GM23338 (cell line): ENCODE results near the gene RIMS1. TPM values are rescaled to one million over a fixed set of nuclear protein-coding genes. Genes with fewer than 3 reads are reported as not detected.

Experiments
- ATAC-seq: fragments of 200-7000 bp; cut with Tn5 transposase; 3 replicates; pipeline ENCODE4 v1.9.1; 2020
- DNase-seq: peaks from one replicate; pipeline ENCODE4 v3.0.0-alpha.2; 2015; ENCODE audit warnings: low spot score
- H2AFZ ChIP-seq: fragments of 200-600 bp; sonication (generic); 2 replicates; pipeline ENCODE4 v1.8.0; 2016; ENCODE audit warnings: antibody characterized with exemption, mild to moderate bottlenecking, moderate library complexity
- H3F3A ChIP-seq: fragments of 200-600 bp; sonication (generic); replicated peaks from 2 replicates; pipeline ENCODE4 v1.8.0; 2017; ENCODE audit warnings: antibody characterized with exemption, mixed run types, low read depth
- H3K27ac ChIP-seq: fragments of 200-600 bp; sonication (generic); 2 replicates; pipeline ENCODE4 v1.6.1; 2016; ENCODE audit warnings: low read depth
- H3K27me3 ChIP-seq: fragments of 200-600 bp; sonication (generic); 2 replicates; pipeline ENCODE4 v1.8.0; 2016; ENCODE audit warnings: mild to moderate bottlenecking, mixed run types, moderate library complexity; ENCODE audit not compliant: insufficient read depth
- H3K36me3 ChIP-seq: fragments of 200-600 bp; sonication (generic); 2 replicates; pipeline ENCODE4 v1.8.0; 2016; ENCODE audit warnings: mild to moderate bottlenecking; ENCODE audit not compliant: insufficient read depth
- H3K4me1 ChIP-seq: fragments of 200-600 bp; sonication (generic); 2 replicates; pipeline ENCODE4 v1.8.0; 2016; ENCODE audit warnings: mild to moderate bottlenecking, moderate library complexity; ENCODE audit not compliant: insufficient read depth
- H3K4me2 ChIP-seq: fragments of 200-600 bp; sonication (generic); 2 replicates; pipeline ENCODE4 v1.7.1; 2017; ENCODE audit warnings: mixed run types
- H3K4me3 ChIP-seq: fragments of 200-600 bp; sonication (generic); 2 replicates; pipeline ENCODE4 v1.6.1; 2016; ENCODE audit warnings: mixed run types
- H3K79me2 ChIP-seq: fragments of 200-600 bp; sonication (generic); replicated peaks from 2 replicates; pipeline ENCODE4 v1.8.0; 2017; ENCODE audit warnings: mild to moderate bottlenecking; ENCODE audit not compliant: insufficient read depth
- H3K9me2 ChIP-seq: fragments of 200-600 bp; sonication (generic); 2 replicates; pipeline ENCODE4 v1.8.0; 2017; ENCODE audit not compliant: insufficient read depth
- H4K20me1 ChIP-seq: fragments of 200-600 bp; sonication (generic); replicated peaks from 2 replicates; pipeline ENCODE4 v1.8.0; 2017; ENCODE audit warnings: mild to moderate bottlenecking; ENCODE audit not compliant: insufficient read depth
- H3K27ac Mint-ChIP-seq: 2 replicates; pipeline ENCODE4 v1.8.0; 2020; ENCODE audit warnings: inconsistent platforms, mild to moderate bottlenecking, moderate library complexity, mixed read lengths
- H3K27me3 Mint-ChIP-seq: 3 replicates; pipeline ENCODE4 v1.8.0; 2022; ENCODE audit warnings: low read depth, mild to moderate bottlenecking, moderate library complexity, mixed read lengths, inconsistent platforms; ENCODE audit not compliant: insufficient read depth, poor library complexity
- H3K36me3 Mint-ChIP-seq: 3 replicates; pipeline ENCODE4 v1.8.0; 2021; ENCODE audit warnings: low read depth, mild to moderate bottlenecking, inconsistent platforms, moderate library complexity, mixed read lengths
- H3K4me1 Mint-ChIP-seq: 3 replicates; pipeline ENCODE4 v1.8.0; 2020; ENCODE audit warnings: mild to moderate bottlenecking, inconsistent platforms, mixed read lengths
- H3K4me3 Mint-ChIP-seq: 3 replicates; pipeline ENCODE4 v1.8.0; 2021; ENCODE audit warnings: moderate library complexity, mild to moderate bottlenecking, inconsistent platforms, mixed read lengths
- H3K9me3 Mint-ChIP-seq: 3 replicates; pipeline ENCODE4 v1.8.0; 2020; ENCODE audit warnings: moderate library complexity, mild to moderate bottlenecking, inconsistent platforms, mixed read lengths
- CREB1 ChIP-seq: fragments of 250-450 bp; sonication (Bioruptor Pico); IDR thresholded peaks from 2 replicates; pipeline ENCODE4 v1.5.0; 2020; ENCODE audit warnings: low read depth, mild to moderate bottlenecking, moderate library complexity
- EZH2 ChIP-seq: fragments of 200-600 bp; sonication (generic); IDR thresholded peaks from one replicate; pipeline ENCODE4 v1.8.0; 2017; ENCODE audit warnings: antibody characterized with exemption, mild to moderate bottlenecking, low read depth; ENCODE audit not compliant: unreplicated experiment
- EZH2phosphoT487 ChIP-seq: fragments of 200-600 bp; sonication (generic); IDR thresholded peaks from one replicate; pipeline ENCODE4 v1.8.1; 2018; ENCODE audit warnings: antibody characterized with exemption; ENCODE audit not compliant: unreplicated experiment
- NANOG ChIP-seq: IDR thresholded peaks from 2 replicates; pipeline ENCODE4 v1.6.1; 2016; ENCODE audit warnings: antibody characterized with exemption, borderline replicate concordance
- POLR2AphosphoS5 ChIP-seq: IDR thresholded peaks from 2 replicates; pipeline ENCODE4 v1.6.1; 2016; ENCODE audit warnings: antibody characterized with exemption, low read depth
- STAT1 ChIP-seq: IDR thresholded peaks from one replicate; pipeline ENCODE4 v1.6.1; 2016; ENCODE audit warnings: antibody characterized with exemption; ENCODE audit not compliant: unreplicated experiment
- ZNF114 ChIP-seq: fragments of 250-450 bp; sonication (Bioruptor Pico); IDR thresholded peaks from 2 replicates; pipeline ENCODE4 v1.5.0; 2020; ENCODE audit warnings: mild to moderate bottlenecking, moderate library complexity
- ZNF331 ChIP-seq: fragments of 250-450 bp; sonication (Bioruptor Pico); IDR thresholded peaks from 2 replicates; pipeline ENCODE4 v1.5.0; 2020; ENCODE audit warnings: low read depth, mild to moderate bottlenecking, moderate library complexity
- polyA plus RNA-seq: library from polyadenylated mRNA; unstranded; fragments of >200 nt; fragmentation: Nextera tagmentation; extraction: Ambion mirVana; gene quantifications from 2 replicates; pipeline ENCODE4 v1.2.1, GENCODE V29; 2016
- total RNA-seq: library from RNA; depleted of rRNA; stranded (reverse); fragments of >200 nt; shearing (Covaris generic); gene quantifications from 2 replicates; pipeline ENCODE4 v1.2.3, GENCODE V29; 2014
- TF ChIP-seq, protein P1 (sequence below), 2 experiments: fragments of 200-600 bp in 1 of 2; sonication (generic) in 1 of 2; conservative IDR thresholded peaks; 2 replicates each; pipeline versions ENCODE4 v1.5.1 to v1.6.1; 2016 to 2017; ENCODE audit warnings: antibody characterized with exemption in 2 of 2, low read depth in 2 of 2, mild to moderate bottlenecking in 2 of 2, moderate library complexity in 1 of 2
- TF ChIP-seq, protein P2 (sequence below): IDR thresholded peaks from 2 replicates; pipeline ENCODE4 v1.6.1; 2016; ENCODE audit warnings: antibody characterized with exemption
- TF ChIP-seq, protein P3 (sequence below): fragments of 250-450 bp; sonication (Bioruptor Pico); IDR thresholded peaks from 2 replicates; pipeline ENCODE4 v1.5.0; 2020; ENCODE audit warnings: mild to moderate bottlenecking, moderate library complexity

RIMS1 gene
- total and polyA plus RNA-seq, 2 experiments from 2014 or later: 0.89 to 4.0 TPM

DNA sequence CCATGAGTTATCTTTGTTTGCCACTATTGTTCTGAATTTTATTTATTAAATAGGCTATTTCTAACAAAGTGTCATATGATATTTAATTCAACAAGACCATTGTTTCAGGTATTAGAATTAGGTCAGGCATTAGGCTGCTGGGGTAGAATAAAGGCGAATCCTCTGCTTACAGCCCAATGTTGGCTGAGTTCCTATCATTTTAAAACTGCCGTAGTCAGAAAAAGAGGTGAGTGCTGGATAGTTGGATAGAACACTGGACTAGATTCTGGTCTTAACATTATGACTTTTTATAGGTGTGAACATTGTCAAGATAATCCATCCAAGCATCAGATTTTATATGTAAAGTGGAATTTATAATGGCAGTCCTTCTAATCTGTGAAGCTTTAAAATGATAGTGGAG is 6.3 kb downstream of the RIMS1 start:
- H3K79me2 ChIP-seq: no peaks in the 10 kb centered on the region
- Mint-ChIP-seq H3K27ac (no peak overlapping the region), H3K4me1 (peaks cover 7% of the 10 kb centered on the region), H3K36me3 (no peaks in the 10 kb centered on the region), H3K27me3 (no peaks in the 10 kb centered on the region), H3K4me3 (no peak overlapping the region), H3K9me3 (no peaks in the 10 kb centered on the region)
- H2AFZ ChIP-seq: no peak overlapping the region
- no peak overlapping the region for H3K4me2 ChIP-seq
- no peaks in the 10 kb centered on the region for H4K20me1 ChIP-seq
- no peak overlapping the region for H3K4me3 ChIP-seq
- no peaks in the 10 kb centered on the region for H3K9me2 ChIP-seq
- no peak for ATAC-seq
- H3K4me1 ChIP-seq: no peaks in the 10 kb centered on the region; the same call in 1 of the 2 replicates
- no peak for DNase-seq
- H3K27ac ChIP-seq: no peak overlapping the region
- H3K27me3 ChIP-seq: no peaks in the 10 kb centered on the region
- H3K36me3 ChIP-seq: no peaks in the 10 kb centered on the region
- H3F3A ChIP-seq: no peaks in the 10 kb centered on the region
- TF ChIP-seq STAT1: no peak

DNA sequence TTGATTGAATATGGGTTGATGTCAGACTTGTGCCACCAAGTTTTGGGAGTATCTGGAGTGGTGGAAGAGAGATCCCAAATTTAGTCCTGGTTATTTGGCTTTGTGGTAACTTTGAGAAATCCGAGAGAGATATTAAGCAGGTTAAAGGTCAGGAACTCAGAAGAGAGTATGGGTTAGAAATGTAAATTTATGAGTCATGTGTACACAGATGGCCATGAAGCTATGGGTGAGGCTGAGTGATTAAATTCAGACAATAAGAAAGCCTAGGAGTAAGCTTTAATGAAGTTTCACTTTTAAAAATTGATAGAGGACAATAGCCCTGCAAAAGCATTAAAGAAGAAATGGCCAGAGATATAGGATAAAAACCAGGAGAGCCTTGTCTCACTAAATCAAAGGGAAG is 14.3 kb downstream of the RIMS1 start:
- H3K4me1 ChIP-seq: no peaks in the 10 kb centered on the region
- H3K4me2 ChIP-seq: no peak overlapping the region
- Mint-ChIP-seq H3K36me3 (no peaks in the 10 kb centered on the region), H3K4me1 (0 out of 3 replicates have a peak, but pooled peaks cover 4% of the 10 kb centered on the region), H3K9me3 (peaks cover 4% of the 10 kb centered on the region; the same call in 1 of the 3 replicates), H3K4me3 (no peak overlapping the region), H3K27ac (no peak overlapping the region), H3K27me3 (no peaks in the 10 kb centered on the region)
- no peak for DNase-seq
- H3K27ac ChIP-seq: no peak overlapping the region
- H3K79me2 ChIP-seq: no peaks in the 10 kb centered on the region
- no peaks in the 10 kb centered on the region for H3K36me3 ChIP-seq
- H3F3A ChIP-seq: no peaks in the 10 kb centered on the region
- peaks cover 8% of the 10 kb centered on the region for H3K9me2 ChIP-seq
- H3K27me3 ChIP-seq: no peaks in the 10 kb centered on the region
- no peak for ATAC-seq
- no peak overlapping the region for H2AFZ ChIP-seq
- H3K4me3 ChIP-seq: no peak overlapping the region
- H4K20me1 ChIP-seq: no peaks in the 10 kb centered on the region
- TF ChIP-seq ZNF331 (CRISPR knock-in tag) (no peak), STAT1 (no peak), NANOG (no peak), CREB1 (no peak), EZH2 (no peak), POLR2AphosphoS5 (no peak), ZNF114 (CRISPR knock-in tag) (no peak), EZH2phosphoT487 (no peak)
- TF ChIP-seq, protein P1, sequence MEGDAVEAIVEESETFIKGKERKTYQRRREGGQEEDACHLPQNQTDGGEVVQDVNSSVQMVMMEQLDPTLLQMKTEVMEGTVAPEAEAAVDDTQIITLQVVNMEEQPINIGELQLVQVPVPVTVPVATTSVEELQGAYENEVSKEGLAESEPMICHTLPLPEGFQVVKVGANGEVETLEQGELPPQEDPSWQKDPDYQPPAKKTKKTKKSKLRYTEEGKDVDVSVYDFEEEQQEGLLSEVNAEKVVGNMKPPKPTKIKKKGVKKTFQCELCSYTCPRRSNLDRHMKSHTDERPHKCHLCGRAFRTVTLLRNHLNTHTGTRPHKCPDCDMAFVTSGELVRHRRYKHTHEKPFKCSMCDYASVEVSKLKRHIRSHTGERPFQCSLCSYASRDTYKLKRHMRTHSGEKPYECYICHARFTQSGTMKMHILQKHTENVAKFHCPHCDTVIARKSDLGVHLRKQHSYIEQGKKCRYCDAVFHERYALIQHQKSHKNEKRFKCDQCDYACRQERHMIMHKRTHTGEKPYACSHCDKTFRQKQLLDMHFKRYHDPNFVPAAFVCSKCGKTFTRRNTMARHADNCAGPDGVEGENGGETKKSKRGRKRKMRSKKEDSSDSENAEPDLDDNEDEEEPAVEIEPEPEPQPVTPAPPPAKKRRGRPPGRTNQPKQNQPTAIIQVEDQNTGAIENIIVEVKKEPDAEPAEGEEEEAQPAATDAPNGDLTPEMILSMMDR (conservative IDR thresholded peaks at IDR 0.05; ENCODE audit: low read depth in 2 of 2): no peak
- TF ChIP-seq, protein P2, sequence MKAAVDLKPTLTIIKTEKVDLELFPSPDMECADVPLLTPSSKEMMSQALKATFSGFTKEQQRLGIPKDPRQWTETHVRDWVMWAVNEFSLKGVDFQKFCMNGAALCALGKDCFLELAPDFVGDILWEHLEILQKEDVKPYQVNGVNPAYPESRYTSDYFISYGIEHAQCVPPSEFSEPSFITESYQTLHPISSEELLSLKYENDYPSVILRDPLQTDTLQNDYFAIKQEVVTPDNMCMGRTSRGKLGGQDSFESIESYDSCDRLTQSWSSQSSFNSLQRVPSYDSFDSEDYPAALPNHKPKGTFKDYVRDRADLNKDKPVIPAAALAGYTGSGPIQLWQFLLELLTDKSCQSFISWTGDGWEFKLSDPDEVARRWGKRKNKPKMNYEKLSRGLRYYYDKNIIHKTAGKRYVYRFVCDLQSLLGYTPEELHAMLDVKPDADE: no peak
- TF ChIP-seq, protein P3, sequence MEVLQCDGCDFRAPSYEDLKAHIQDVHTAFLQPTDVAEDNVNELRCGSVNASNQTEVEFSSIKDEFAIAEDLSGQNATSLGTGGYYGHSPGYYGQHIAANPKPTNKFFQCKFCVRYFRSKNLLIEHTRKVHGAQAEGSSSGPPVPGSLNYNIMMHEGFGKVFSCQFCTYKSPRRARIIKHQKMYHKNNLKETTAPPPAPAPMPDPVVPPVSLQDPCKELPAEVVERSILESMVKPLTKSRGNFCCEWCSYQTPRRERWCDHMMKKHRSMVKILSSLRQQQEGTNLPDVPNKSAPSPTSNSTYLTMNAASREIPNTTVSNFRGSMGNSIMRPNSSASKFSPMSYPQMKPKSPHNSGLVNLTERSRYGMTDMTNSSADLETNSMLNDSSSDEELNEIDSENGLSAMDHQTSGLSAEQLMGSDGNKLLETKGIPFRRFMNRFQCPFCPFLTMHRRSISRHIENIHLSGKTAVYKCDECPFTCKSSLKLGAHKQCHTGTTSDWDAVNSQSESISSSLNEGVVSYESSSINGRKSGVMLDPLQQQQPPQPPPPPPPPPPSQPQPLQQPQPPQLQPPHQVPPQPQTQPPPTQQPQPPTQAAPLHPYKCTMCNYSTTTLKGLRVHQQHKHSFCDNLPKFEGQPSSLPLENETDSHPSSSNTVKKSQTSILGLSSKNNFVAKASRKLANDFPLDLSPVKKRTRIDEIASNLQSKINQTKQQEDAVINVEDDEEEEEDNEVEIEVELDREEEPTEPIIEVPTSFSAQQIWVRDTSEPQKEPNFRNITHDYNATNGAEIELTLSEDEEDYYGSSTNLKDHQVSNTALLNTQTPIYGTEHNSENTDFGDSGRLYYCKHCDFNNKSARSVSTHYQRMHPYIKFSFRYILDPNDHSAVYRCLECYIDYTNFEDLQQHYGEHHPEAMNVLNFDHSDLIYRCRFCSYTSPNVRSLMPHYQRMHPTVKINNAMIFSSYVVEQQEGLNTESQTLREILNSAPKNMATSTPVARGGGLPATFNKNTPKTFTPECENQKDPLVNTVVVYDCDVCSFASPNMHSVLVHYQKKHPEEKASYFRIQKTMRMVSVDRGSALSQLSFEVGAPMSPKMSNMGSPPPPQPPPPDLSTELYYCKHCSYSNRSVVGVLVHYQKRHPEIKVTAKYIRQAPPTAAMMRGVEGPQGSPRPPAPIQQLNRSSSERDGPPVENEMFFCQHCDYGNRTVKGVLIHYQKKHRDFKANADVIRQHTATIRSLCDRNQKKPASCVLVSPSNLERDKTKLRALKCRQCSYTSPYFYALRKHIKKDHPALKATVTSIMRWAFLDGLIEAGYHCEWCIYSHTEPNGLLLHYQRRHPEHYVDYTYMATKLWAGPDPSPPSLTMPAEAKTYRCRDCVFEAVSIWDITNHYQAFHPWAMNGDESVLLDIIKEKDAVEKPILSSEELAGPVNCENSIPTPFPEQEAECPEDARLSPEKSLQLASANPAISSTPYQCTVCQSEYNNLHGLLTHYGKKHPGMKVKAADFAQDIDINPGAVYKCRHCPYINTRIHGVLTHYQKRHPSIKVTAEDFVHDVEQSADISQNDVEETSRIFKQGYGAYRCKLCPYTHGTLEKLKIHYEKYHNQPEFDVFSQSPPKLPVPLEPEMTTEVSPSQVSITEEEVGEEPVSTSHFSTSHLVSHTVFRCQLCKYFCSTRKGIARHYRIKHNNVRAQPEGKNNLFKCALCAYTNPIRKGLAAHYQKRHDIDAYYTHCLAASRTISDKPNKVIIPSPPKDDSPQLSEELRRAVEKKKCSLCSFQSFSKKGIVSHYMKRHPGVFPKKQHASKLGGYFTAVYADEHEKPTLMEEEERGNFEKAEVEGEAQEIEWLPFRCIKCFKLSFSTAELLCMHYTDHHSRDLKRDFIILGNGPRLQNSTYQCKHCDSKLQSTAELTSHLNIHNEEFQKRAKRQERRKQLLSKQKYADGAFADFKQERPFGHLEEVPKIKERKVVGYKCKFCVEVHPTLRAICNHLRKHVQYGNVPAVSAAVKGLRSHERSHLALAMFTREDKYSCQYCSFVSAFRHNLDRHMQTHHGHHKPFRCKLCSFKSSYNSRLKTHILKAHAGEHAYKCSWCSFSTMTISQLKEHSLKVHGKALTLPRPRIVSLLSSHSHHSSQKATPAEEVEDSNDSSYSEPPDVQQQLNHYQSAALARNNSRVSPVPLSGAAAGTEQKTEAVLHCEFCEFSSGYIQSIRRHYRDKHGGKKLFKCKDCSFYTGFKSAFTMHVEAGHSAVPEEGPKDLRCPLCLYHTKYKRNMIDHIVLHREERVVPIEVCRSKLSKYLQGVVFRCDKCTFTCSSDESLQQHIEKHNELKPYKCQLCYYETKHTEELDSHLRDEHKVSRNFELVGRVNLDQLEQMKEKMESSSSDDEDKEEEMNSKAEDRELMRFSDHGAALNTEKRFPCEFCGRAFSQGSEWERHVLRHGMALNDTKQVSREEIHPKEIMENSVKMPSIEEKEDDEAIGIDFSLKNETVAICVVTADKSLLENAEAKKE (CRISPR knock-in tag): no peak
